ENCODE results near the gene FIBP. TPM values are rescaled to one million over a fixed set of nuclear protein-coding genes. Genes with fewer than 3 reads are reported as not detected.

Gene FIBP
- total RNA-seq, 1 experiment from 2014 or later, result 105 TPM

GRCh38 chr11:65932558-65932919 is 44.3 kb upstream of the FIBP start:
- Histone ChIP-seq H3F3A (ENCODE audit: insufficient read depth, low read depth) (peaks cover 9% of the 10 kb centered on the region; the same call in 1 of the 2 replicates), H3K4me2 (no peak overlapping the region), H3K27ac (no peak overlapping the region), H2AFZ (no peak overlapping the region), H3K79me2 (ENCODE audit: low read depth) (no peaks in the 10 kb centered on the region), H4K20me1 (ENCODE audit: insufficient read depth) (no peaks in the 10 kb centered on the region), H3K4me1 (replicated peaks; ENCODE audit: insufficient read depth) (no peaks in the 10 kb centered on the region), H3K4me3 (no peak overlapping the region), H3K9me2 (ENCODE audit: insufficient read depth) (no peaks in the 10 kb centered on the region), H3K36me3 (ENCODE audit: low read depth) (no peaks in the 10 kb centered on the region), H3K27me3 (ENCODE audit: insufficient read depth, low read depth) (no peaks in the 10 kb centered on the region), H3K9me3 (ENCODE audit: insufficient read depth, low read depth) (no peaks in the 10 kb centered on the region)
- no TSS peak for BruUV-seq (replicated peaks)
- intact Hi-C loops (cut with micrococcal nuclease; ENCODE audit: unreplicated experiment), result no loop called here
- no peak for DNase-seq
- TF ChIP-seq CTCF (conservative IDR thresholded peaks at IDR 0.05), result no peak; the same call in 1 of the 2 replicates
- no peak for TF ChIP-seq EZH2 (IDR thresholded peaks at IDR 0.05; ENCODE audit: low read depth)
- ChIA-PET CTCF (interaction anchor here (1.2 kb wide), 1 partner anchor 19 kb away, joined by 6 read pairs; no protein-coding TSS in a partner anchor), POLR2A (ENCODE audit: unreplicated experiment) (no interaction called here)

DNA sequence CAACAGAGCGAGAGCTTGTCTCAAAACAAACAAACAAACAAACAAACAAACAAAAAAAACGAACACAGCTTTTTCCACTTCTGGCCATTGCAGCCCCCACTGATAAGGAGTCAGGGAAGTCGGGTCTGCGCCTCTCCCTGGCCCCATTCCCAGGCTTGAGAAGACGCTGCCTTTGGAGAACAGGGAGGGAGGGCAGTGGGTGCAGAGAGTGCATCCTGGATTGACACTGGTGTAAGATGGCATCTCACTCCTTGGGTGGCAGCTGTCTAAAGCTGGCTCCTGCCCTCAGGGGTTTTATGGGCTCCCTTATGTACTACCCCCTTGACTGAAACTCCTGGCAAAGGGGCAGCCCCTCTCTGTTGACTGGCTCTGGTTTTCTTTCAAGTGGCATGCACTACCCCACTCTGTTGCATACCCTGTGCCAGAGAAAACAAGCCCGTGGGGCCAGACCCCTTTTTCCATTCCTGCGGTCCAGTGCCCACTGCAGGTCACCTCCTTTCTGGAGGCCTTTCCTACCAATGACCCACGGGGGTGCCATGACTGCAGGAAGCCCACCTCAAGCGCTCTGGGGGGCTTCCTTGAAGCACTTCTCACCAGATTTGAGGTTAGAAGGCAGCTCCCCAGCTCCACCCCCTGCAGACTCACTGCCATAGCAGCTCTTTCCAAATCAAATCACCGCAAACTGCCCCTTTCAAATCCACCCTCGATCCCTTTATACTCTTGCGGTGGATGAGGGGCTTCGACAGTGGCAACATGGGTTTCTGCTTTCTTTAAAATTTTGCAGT is 43.7 kb upstream of the FIBP start:
- Histone ChIP-seq H3K4me2 (no peak overlapping the region), H3K27ac (no peak overlapping the region), H4K20me1 (ENCODE audit: insufficient read depth) (no peaks in the 10 kb centered on the region), H3K9me2 (ENCODE audit: insufficient read depth) (no peaks in the 10 kb centered on the region), H3F3A (ENCODE audit: insufficient read depth, low read depth) (peaks cover 9% of the 10 kb centered on the region; the same call in 1 of the 2 replicates), H3K79me2 (ENCODE audit: low read depth) (no peaks in the 10 kb centered on the region), H3K4me1 (replicated peaks; ENCODE audit: insufficient read depth) (no peaks in the 10 kb centered on the region), H2AFZ (no peak overlapping the region), H3K36me3 (ENCODE audit: low read depth) (no peaks in the 10 kb centered on the region), H3K27me3 (ENCODE audit: insufficient read depth, low read depth) (no peaks in the 10 kb centered on the region), H3K9me3 (ENCODE audit: insufficient read depth, low read depth) (no peaks in the 10 kb centered on the region), H3K4me3 (no peak overlapping the region)
- POLR2A ChIA-PET (ENCODE audit: unreplicated experiment), result no interaction called here
- no peak for DNase-seq
- TF ChIP-seq CTCF (conservative IDR thresholded peaks at IDR 0.05) (no peak), EZH2 (IDR thresholded peaks at IDR 0.05; ENCODE audit: low read depth) (no peak)
- CTCF ChIA-PET, result interaction anchor here (0.6 to 1.2 kb wide), 2 partner anchors 20 to 337 kb away, joined by 3 to 6 read pairs; no protein-coding TSS in a partner anchor
- intact Hi-C loops (cut with micrococcal nuclease; ENCODE audit: unreplicated experiment), result no loop called here
- BruUV-seq (replicated peaks), result no TSS peak

GRCh38 chr11:65928667-65929066 is 40.4 kb upstream of the FIBP start:
- Histone ChIP-seq H3K4me2 (no peak overlapping the region), H3K79me2 (ENCODE audit: low read depth) (no peaks in the 10 kb centered on the region), H3K4me3 (no peak overlapping the region), H3K4me1 (replicated peaks; ENCODE audit: insufficient read depth) (no peaks in the 10 kb centered on the region), H3K9me3 (ENCODE audit: insufficient read depth, low read depth) (no peaks in the 10 kb centered on the region), H3K36me3 (ENCODE audit: low read depth) (no peaks in the 10 kb centered on the region), H4K20me1 (ENCODE audit: insufficient read depth) (no peaks in the 10 kb centered on the region), H3F3A (ENCODE audit: insufficient read depth, low read depth) (peaks cover 18% of the 10 kb centered on the region; the same call in 1 of the 2 replicates), H3K27ac (no peak overlapping the region), H3K9me2 (ENCODE audit: insufficient read depth) (no peaks in the 10 kb centered on the region), H2AFZ (no peak overlapping the region), H3K27me3 (ENCODE audit: insufficient read depth, low read depth) (no peaks in the 10 kb centered on the region)
- intact Hi-C loops (cut with micrococcal nuclease; ENCODE audit: unreplicated experiment), result no loop called here
- BruUV-seq (replicated peaks), result no TSS peak
- DNase-seq, result no peak
- ChIA-PET POLR2A (ENCODE audit: unreplicated experiment) (interaction anchor here (0.5 kb wide), 1 partner anchor 217 kb away, joined by 21 read pairs; no protein-coding TSS in a partner anchor), CTCF (no interaction called here)
- no peak for TF ChIP-seq EZH2 (IDR thresholded peaks at IDR 0.05; ENCODE audit: low read depth)
- no peak for TF ChIP-seq CTCF (conservative IDR thresholded peaks at IDR 0.05)

All from PC-9 (cell line).